GM18951 (cell line): Measurements from ENCODE around the gene S100A7.

ENCODE experiments used
- POLR2A ChIP-seq: IDR thresholded peaks from 4 replicates; pipeline ENCODE4 v1.6.1; 2011; ENCODE audit warnings: mild to moderate bottlenecking; ENCODE audit not compliant: insufficient read length, insufficient read depth; ENCODE audit errors: extremely low read depth
- in situ Hi-C: fragments of 300-500 bp; cut with MboI; formaldehyde crosslinking; loops from one replicate; pipeline ENCODE4 v1.12.0; 2022; ENCODE audit warnings: low sequenced_read_pairs, mixed read lengths, inconsistent platforms; ENCODE audit not compliant: unreplicated experiment

The S100A7 gene

GRCh38 chr1:153460551-153460950 is at the start of gene S100A7:
S100A7 (minus strand) TSS chr1:153460651; CDS start chr1:153459013, 1,638 bp downstream.
- no peak for TF ChIP-seq POLR2A
- in situ Hi-C loops = no loop called here

GRCh38 chr1:153509729-153510354 is 49.4 kb upstream of the S100A7 start:
- in situ Hi-C loops = loop anchor here (25.0 kb wide), 1 partner anchor 477 kb away; the partner anchor contains the start of genes JTB, RAB13 and RPS27
- TF ChIP-seq POLR2A = no peak

DNA sequence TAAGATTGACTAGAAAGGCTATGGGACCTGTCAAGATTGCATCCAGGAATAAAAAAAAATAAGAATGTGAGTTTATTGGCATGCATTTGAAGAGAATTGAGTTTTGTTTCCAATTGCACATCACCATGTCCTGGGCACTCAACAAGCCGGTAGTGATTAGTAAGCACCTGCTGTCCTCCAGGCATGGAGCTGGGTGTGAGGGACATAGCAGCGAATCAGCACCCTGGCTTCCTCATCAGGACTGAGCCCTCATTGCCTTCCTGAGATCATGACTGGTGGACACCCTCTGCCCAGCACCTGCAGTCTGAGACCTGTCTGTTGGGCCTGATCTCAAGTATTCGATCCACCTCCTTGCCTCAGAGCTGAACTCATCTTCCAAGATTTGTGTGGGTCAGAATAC is 48.6 kb upstream of the S100A7 start:
- in situ Hi-C loops = loop anchor here (25.0 kb wide), 1 partner anchor 478 kb away; the partner anchor contains the start of genes JTB, RAB13 and RPS27

DNA sequence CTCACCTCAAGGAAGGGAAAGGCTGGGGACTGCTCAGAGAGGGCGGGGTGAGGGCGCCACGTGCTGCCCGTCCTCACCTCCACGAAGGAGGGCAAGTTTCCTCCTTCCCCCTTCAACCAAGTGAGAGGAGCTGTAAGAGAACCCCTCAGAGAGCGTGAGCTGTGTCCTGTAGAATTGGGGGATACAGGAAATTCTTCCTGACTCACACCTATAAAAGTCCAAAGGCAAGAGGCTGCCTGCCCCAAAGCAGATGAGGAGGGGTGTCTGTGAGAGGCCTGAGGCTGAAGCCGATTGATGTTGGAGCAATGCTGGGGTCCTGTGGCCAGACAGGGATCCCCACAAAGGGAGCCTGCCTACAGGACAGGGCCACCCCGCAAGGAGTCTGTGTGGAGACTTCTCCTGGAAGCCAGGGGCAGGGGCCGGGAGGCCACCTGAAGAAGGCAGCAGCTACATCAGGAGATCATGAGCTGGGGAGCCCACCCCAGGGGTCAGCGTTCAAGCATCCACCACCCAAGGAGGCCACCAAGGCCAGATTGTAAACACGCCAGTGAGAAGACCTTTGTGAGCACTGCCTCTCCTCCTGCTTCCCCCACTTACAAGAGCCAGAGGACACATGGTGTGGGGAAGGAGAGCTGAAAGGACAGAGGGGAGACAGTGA is 47.6 kb upstream of the S100A7 start:
- no peak for TF ChIP-seq POLR2A
- in situ Hi-C loops = loop anchor here (25.0 kb wide), 1 partner anchor 479 kb away; the partner anchor contains the start of genes JTB, RAB13 and RPS27

More for the DNA sequence above, 48.6 kb upstream of the S100A7 start:
- TF ChIP-seq POLR2A = no peak

DNA sequence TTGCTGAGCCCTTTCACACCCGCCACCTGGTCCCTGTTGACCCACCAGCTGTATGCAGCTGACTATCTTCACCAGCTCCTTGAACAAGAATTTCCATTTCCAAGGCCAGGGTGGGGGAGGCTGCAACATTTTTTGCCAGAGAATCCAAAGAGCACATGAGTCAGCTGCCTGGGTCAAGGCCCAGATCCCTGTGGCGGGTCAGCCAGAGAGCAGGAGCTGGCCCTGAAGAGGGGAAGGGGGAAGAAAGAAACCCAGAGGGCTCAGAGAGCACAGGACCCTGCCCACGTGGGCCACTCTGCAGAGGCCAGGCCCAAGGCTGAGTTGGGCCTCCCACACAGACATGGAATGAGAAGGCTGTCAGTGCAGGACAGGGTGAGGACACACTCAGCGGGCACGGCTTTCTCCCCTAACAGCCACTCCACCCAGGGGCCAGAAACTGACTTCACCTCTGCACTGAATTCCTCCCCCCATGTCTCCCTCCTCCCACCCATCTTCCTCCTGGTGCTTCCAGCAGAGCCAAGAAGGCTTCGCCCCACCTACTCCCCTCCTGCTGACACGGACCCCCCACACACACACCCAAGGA is 46.5 kb upstream of the S100A7 start:
- in situ Hi-C loops = loop anchor here (25.0 kb wide), 1 partner anchor 480 kb away; the partner anchor contains the start of genes JTB, RAB13 and RPS27
- TF ChIP-seq POLR2A = no peak

- TF ChIP-seq POLR2A = no peak
- in situ Hi-C loops = loop anchor here (25.0 kb wide), 1 partner anchor 481 kb away; the partner anchor contains the start of genes JTB, RAB13 and RPS27
These were observed 45.9 kb upstream of the S100A7 start for GRCh38 chr1:153506386-153506785.

- in situ Hi-C loops = loop anchor here (25.0 kb wide), 1 partner anchor 482 kb away; the partner anchor contains the start of genes JTB, RAB13 and RPS27
- TF ChIP-seq POLR2A = no peak
These were observed 45.1 kb upstream of the S100A7 start for GRCh38 chr1:153505576-153505975.

- in situ Hi-C loops = loop anchor here (25.0 kb wide), 1 partner anchor 484 kb away; the partner anchor contains the start of genes JTB, RAB13 and RPS27
- TF ChIP-seq POLR2A = no peak
These were observed 43.3 kb upstream of the S100A7 start for GRCh38 chr1:153503766-153504165.

DNA sequence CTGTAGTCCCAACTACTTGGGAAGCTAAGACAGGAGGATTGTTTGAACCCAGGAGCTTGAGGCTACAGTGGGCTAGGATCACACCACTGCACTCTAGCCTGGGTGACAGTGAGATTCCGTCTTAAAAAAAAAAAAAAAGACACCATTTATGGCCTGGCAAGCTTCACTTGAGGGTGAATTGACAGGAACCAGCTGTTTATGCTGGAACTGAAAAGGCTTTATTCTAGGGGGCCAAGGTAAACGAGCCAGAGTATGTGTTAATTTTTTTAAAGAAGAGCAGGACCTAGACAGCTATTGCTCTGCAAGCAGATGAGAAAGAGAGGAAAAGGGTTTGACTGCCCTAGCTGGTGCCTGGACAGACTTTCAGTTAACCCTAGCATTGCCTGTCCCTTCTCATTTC is 38.3 kb upstream of the S100A7 start:
- no peak for TF ChIP-seq POLR2A

GRCh38 chr1:153495536-153495935 is 35.1 kb upstream of the S100A7 start:
- in situ Hi-C loops = no loop called here
- TF ChIP-seq POLR2A = no peak

More for the DNA sequence above, 38.3 kb upstream of the S100A7 start:
- in situ Hi-C loops = no loop called here

- in situ Hi-C loops = no loop called here
- TF ChIP-seq POLR2A = no peak
These were observed 34.6 kb upstream of the S100A7 start for GRCh38 chr1:153494976-153495535.

DNA sequence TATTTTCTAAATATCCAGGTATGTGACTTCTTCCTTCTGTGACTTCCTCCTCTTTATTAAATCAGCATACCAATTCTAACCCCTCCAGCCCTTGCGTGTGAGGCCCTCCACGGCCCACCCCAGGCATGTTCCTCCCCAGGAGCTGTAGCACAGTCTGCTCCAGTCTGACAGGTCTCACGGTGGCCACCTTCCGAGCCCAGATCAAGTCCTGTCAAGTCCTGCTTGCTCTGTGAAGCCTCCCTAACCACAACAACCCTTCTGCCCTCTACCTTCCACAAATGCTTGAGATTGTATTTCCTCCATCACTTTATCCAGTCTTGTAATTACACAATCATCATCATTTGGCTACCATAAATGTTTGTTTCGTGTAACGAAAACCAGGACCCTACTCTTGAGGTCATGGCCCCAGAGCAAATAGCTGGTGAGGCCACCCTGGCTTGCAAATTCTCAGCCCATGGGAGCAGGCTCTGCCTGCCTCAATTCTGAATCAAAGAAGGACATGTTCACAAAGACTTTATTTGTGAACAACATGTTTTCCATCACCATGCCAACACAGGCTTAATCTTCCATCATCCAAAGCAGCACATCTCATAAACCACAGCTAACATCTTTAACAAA is 33.0 kb upstream of the S100A7 start:
- in situ Hi-C loops = no loop called here
- no peak for TF ChIP-seq POLR2A
